OCI-LY3 (cell line): Measurements from ENCODE around the gene RXRA.

Experiments used
- H2AFZ ChIP-seq: fragments of 200-600, 300-600 bp; shearing (Covaris generic); 2 replicates; pipeline ENCODE4 v1.6.0; 2014; ENCODE audit warnings: antibody characterized with exemption, low read depth, low read length
- H3K27ac ChIP-seq: fragments of 200-600, 300-600 bp; sonication (generic); 2 replicates; pipeline ENCODE4 v1.5.1; 2014; ENCODE audit warnings: mild to moderate bottlenecking, low read length, moderate library complexity, mixed read lengths
- H3K27me3 ChIP-seq: fragments of 200-600, 300-600 bp; sonication (generic); 2 replicates; pipeline ENCODE4 v1.6.1; 2014; ENCODE audit warnings: low read depth, low read length, mixed read lengths
- H3K36me3 ChIP-seq: fragments of 200-600, 300-600 bp; sonication (generic); replicated peaks from 2 replicates; pipeline ENCODE3; 2014; ENCODE audit warnings: low read depth, low read length, mixed read lengths
- H3K4me1 ChIP-seq: fragments of 300-600, 200-600 bp; sonication (generic); 2 replicates; pipeline ENCODE4 v1.6.1; 2014; ENCODE audit warnings: low read length, mixed read lengths
- H3K4me2 ChIP-seq: fragments of 200-600, 300-600 bp; sonication (generic); 2 replicates; pipeline ENCODE4 v1.6.1; 2014; ENCODE audit warnings: low read length, mixed read lengths
- H3K4me3 ChIP-seq: fragments of 300-600, 200-600 bp; sonication (generic); 2 replicates; pipeline ENCODE4 v1.5.1; 2014; ENCODE audit warnings: antibody characterized with exemption, mild to moderate bottlenecking, low read length, moderate library complexity
- H3K79me2 ChIP-seq: fragments of 300-600, 200-600 bp; shearing (Covaris generic); 2 replicates; pipeline ENCODE4 v1.6.1; 2014; ENCODE audit warnings: mild to moderate bottlenecking, low read length, mixed read lengths
- H3K9ac ChIP-seq: fragments of 300-600, 200-600 bp; shearing (Covaris generic); 2 replicates; pipeline ENCODE4 v1.6.0; 2014; ENCODE audit warnings: mild to moderate bottlenecking, low read length, moderate library complexity
- H3K9me3 ChIP-seq: fragments of 200-600, 300-600 bp; shearing (Covaris generic); 2 replicates; pipeline ENCODE4 v1.6.1; 2014; ENCODE audit warnings: low read length, mixed read lengths; ENCODE audit not compliant: insufficient read depth
- H4K20me1 ChIP-seq: fragments of 200-600, 300-600 bp; sonication (generic); 2 replicates; pipeline ENCODE4 v1.6.1; 2016; ENCODE audit warnings: low read length, mixed read lengths; ENCODE audit not compliant: insufficient read depth
- EZH2phosphoT487 ChIP-seq: fragments of 200-600 bp; shearing (Covaris generic); IDR thresholded peaks from 2 replicates; pipeline ENCODE4 v1.6.1; 2018; ENCODE audit warnings: antibody characterized with exemption, mixed run types, low read depth
- TF ChIP-seq, protein P1 (sequence below): fragments of 200-600, 300-600 bp; sonication (generic); IDR thresholded peaks from 2 replicates; pipeline ENCODE4 v1.5.1; 2014; ENCODE audit warnings: antibody characterized with exemption, low read length, low read depth

RXRA gene

DNA sequence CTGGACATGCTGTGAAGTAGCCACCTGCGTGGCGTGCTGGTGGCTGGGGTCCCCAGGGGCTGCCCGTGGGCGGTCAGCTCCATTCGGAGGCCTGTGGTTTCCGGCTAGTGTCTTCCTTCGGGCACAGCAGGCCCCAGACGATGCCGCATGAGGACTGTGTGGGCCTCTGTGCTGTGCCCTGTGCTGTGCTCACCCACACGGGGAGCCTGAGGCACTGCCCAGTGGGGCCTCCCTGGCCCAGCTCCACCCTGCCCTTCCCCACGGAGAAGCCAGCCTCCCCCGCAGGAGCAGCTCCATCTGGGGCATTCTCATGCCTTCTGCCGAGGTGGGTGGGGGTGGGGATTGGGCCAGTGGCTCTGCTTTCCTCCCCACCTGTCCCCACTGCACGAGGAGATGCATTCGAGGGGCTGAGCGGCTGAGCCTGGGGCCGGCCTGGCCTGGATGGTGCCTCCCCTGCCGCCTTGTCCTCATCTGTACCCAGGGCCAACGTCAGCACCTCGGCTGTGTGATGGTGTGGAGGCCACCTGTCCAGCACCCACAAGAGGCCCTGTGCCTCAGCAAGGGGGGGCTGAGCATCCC is 24.2 kb downstream of the RXRA start:
- H2AFZ ChIP-seq, result no peak overlapping the region
- H3K27me3 ChIP-seq, result no peaks in the 10 kb centered on the region
- H3K9ac ChIP-seq, result no peak overlapping the region
- H3K27ac ChIP-seq, result no peak overlapping the region
- TF ChIP-seq EZH2phosphoT487, result no peak
- TF ChIP-seq, protein P1, sequence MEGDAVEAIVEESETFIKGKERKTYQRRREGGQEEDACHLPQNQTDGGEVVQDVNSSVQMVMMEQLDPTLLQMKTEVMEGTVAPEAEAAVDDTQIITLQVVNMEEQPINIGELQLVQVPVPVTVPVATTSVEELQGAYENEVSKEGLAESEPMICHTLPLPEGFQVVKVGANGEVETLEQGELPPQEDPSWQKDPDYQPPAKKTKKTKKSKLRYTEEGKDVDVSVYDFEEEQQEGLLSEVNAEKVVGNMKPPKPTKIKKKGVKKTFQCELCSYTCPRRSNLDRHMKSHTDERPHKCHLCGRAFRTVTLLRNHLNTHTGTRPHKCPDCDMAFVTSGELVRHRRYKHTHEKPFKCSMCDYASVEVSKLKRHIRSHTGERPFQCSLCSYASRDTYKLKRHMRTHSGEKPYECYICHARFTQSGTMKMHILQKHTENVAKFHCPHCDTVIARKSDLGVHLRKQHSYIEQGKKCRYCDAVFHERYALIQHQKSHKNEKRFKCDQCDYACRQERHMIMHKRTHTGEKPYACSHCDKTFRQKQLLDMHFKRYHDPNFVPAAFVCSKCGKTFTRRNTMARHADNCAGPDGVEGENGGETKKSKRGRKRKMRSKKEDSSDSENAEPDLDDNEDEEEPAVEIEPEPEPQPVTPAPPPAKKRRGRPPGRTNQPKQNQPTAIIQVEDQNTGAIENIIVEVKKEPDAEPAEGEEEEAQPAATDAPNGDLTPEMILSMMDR, result no peak
- H3K9me3 ChIP-seq, result no peaks in the 10 kb centered on the region
- no peak overlapping the region for H3K4me3 ChIP-seq
- no peaks in the 10 kb centered on the region for H3K36me3 ChIP-seq
- H3K4me1 ChIP-seq, result no peaks in the 10 kb centered on the region
- peaks cover 93% of the 10 kb centered on the region for H4K20me1 ChIP-seq
- H3K79me2 ChIP-seq, result peaks cover 13% of the 10 kb centered on the region
- H3K4me2 ChIP-seq, result no peak overlapping the region

DNA sequence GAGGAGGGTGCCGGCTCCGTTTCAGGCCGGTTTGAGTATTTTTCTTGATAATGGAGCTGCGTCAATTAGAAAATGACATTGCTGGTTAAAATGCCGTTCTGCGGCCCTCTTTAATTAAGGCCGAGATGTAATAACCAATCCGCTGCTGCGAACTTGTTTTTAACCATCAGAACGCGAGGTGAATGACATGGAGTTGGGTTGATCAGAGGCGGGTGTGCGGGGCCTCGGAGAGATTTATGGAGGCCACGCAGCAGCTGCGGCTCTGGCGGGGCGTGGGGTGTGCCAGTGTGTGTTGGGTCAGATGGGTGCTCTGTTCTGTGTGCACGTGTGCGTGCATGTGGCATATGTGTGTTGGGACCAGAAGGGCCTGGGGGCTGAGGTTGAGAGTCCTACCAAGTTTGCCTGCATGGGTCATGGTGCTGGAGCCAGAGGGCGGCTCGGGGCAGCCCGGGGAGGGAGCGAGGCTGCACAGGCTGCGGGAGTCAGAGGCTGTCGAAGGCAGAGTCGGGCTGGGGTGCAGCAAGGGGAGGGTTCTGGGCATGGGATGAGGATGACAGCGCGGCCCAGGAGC is 25.4 kb downstream of the RXRA start:
- peaks cover 93% of the 10 kb centered on the region for H4K20me1 ChIP-seq
- no peaks in the 10 kb centered on the region for H3K4me1 ChIP-seq

DNA sequence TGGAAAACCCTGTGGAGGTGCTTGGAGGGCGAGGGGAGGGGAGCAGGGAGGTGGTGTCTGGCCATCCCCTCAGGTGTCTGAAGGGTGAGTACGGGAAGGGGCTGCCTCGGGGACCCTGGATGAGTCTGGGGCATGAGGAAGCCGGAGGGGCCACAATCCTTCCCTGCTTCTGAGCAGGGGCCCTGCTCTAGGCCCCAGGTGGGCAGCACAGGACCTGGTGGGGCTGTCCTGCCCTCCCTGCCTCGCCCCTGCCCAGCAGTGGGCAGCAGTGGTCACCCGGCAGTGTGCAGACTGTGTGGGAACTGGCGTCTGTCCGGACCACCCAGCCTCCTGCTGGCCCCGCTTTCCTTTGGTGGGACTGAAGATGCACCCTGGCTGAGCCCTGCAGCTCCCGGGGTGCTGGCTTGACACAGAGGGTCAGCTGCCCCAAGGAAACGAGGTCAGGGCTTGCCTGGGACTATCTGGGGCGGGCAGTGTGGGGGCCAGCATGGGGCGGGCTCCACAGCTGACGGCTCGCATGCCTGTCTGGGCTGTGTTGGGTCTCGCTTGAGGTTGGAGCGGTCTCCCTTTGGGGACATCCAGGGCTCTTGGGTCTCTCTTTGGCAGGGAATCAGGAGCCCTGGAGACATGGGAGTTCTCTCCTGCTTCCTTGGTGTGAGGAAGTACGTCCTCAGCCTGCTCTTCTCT is 26.1 kb downstream of the RXRA start:
- TF ChIP-seq EZH2phosphoT487, result no peak
- TF ChIP-seq, protein P1, result no peak
- peaks cover 94% of the 10 kb centered on the region for H4K20me1 ChIP-seq
- H3K9ac ChIP-seq, result no peak overlapping the region
- H3K27me3 ChIP-seq, result no peaks in the 10 kb centered on the region
- no peak overlapping the region for H2AFZ ChIP-seq
- H3K27ac ChIP-seq, result no peak overlapping the region
- peaks cover 4% of the 10 kb centered on the region; the same call in 1 of the 2 replicates for H3K79me2 ChIP-seq
- no peaks in the 10 kb centered on the region for H3K4me1 ChIP-seq
- H3K36me3 ChIP-seq, result no peaks in the 10 kb centered on the region
- H3K4me3 ChIP-seq, result no peak overlapping the region
- no peaks in the 10 kb centered on the region for H3K9me3 ChIP-seq
- H3K4me2 ChIP-seq, result no peak overlapping the region

More for the DNA sequence above, 25.4 kb downstream of the RXRA start:
- Histone ChIP-seq H3K9me3 (no peaks in the 10 kb centered on the region), H3K36me3 (no peaks in the 10 kb centered on the region), H3K4me3 (no peak overlapping the region), H3K27me3 (no peaks in the 10 kb centered on the region), H3K9ac (no peak overlapping the region), H3K4me2 (no peak overlapping the region), H2AFZ (no peak overlapping the region), H3K79me2 (peaks cover 4% of the 10 kb centered on the region; the same call in 1 of the 2 replicates), H3K27ac (no peak overlapping the region)
- TF ChIP-seq, protein P1, result no peak
- no peak for TF ChIP-seq EZH2phosphoT487

DNA sequence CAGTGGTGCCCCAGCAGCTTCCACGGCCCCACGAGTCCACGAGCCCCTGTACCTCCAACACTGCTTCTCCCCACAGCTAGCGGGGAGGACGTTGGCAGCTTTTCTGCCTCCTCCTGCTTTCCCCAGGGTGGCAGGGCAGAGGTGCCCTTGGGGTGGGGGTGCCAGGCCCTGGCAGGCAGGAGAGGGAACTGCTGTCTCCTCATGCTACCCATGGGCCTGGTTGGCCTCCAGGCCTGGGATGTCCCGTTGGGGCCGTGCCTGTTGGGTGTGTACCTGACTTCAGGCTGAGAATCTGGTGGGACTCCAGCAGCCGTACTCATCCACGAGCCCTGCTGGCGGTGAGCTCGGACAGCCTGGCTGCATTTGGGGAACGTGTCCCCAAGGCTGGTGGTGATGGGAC is 27.3 kb downstream of the RXRA start:
- Histone ChIP-seq H4K20me1 (peaks cover 93% of the 10 kb centered on the region), H3K27ac (no peak overlapping the region), H3K4me2 (no peak overlapping the region), H3K9ac (no peak overlapping the region), H3K36me3 (no peaks in the 10 kb centered on the region), H3K4me1 (no peaks in the 10 kb centered on the region), H2AFZ (no peak overlapping the region), H3K4me3 (no peak overlapping the region), H3K79me2 (peaks cover 4% of the 10 kb centered on the region; the same call in 1 of the 2 replicates), H3K27me3 (no peaks in the 10 kb centered on the region), H3K9me3 (no peaks in the 10 kb centered on the region)
- TF ChIP-seq, protein P1, result no peak
- TF ChIP-seq EZH2phosphoT487, result no peak
